ENCODE results near the gene CWC27.

The CWC27 gene

DNA sequence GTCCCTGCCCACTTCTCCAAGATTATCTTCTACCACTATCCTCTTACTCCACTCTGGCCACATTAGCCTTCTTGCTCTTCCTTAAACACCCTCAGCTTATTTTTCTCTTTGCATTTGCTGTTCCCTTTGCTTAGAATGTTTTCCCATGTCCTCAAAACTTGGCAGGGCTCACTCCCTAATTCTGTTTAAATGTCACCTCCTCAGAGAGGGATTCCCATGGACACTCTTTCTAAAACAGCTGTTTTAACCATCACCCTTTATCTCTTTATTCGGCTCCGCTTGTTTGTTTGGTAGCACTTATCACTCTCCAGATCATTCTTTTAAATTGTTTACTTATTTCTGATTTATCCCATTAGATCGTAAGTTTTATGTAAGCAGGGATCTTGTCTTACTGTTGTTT lies 278.5 kb downstream of the CWC27 start:
- DNase-seq = no peak

DNA sequence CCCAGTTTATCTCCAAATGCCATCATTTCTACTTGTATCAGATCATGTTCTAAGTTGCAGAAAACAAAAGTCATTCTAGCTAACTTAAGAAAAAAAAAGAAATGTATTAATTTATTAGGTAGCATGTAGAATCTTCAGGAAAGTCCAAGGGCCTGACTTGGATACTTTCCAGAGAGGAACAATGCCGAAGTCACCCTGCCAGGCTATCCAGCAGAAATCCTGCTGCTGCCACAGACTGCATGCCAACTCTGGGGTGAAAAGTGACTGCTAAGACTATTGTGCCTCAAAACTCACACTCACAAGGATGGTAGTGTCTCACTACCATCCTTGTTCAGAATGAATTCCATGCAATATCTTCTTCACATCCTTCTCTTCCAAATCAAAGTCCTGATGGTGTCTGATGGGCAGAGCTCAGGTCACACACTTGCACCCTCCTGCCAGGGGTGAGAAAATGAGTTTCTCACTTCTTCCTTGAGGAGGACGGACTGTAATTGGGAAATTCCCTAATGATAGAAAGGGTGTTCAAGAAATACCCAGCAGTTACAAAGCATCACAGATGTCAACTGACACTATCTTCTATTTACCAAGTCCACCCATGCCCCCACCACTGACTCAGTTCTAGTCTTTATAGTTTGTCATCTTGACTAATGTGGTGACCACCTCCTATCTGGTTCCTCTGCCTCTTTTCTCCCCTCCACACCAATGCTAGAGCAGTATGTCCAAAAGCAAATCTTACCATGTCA lies 279.4 kb downstream of the CWC27 start:
- DNase-seq = no peak

DNA sequence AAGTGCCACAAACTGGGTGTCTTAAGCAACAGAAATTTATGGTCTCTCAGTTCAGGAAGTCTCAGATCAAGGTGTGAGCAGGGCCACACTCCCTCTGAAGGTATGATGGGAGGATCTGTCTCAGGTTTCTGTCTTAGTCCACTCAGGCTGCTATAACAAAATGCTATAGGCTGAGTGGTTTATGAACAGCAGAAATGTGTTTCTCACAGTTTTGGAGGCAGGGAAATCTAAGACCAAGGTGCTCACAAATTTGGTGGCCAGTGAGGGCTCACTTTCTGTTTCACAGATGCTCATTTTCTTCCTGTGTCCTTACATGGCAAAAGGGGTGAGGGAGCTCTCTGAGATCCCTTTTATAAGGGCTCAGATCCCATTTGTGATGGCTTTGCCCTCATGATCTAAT lies 281.4 kb downstream of the CWC27 start:
- DNase-seq = no peak

DNA sequence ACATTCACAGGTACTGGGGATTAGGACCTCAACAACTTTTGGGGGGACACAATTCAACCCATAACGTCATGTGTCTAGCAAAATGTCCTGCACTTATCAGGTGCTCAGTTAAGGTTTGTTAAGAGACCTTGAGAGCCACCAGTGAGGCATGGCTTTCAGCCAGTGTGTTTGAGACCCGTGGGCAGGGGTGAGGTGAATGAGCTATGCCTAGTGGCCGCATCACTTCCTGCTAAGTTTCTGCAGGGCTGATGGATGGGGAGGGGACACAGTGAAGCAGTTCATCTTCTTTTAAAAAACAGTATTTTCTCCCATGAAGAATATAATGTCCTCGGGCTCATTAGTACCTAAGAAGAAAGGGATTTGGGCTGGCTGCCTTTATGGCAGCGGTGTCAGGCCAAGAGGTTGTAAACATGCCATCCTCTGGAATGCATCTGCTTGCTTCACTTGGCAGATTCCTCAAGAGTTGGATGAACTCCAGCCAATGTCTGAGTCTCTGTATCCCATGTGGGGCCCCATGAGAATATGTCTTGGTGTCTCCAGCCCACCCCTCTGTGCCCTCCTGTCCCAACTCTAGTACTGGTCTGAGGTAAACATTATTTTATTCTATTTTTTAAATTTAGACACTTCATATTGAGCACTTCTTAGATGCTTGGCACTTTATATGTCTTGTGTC lies 282.2 kb downstream of the CWC27 start:
- DNase-seq = no peak

DNA sequence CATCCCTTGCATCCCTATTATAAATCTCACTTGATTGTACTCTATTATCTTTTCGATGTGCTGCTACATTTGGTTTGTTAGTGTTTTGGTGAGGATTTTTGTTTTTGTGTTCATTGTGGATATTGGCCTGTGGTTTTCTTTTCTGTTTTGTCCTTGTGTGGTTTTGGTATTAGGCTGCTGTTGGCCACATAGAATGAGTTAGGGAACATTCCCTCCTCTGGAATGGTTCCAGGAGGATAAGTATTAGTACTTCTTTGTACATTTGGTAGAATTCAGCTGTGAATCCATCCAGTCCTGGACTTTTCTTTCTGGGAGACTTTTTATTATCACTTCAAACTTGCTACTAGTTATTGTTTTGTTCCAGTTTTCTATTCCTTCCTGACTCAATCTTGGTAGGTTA lies 287.2 kb downstream of the CWC27 start:
- no peak for DNase-seq

DNA sequence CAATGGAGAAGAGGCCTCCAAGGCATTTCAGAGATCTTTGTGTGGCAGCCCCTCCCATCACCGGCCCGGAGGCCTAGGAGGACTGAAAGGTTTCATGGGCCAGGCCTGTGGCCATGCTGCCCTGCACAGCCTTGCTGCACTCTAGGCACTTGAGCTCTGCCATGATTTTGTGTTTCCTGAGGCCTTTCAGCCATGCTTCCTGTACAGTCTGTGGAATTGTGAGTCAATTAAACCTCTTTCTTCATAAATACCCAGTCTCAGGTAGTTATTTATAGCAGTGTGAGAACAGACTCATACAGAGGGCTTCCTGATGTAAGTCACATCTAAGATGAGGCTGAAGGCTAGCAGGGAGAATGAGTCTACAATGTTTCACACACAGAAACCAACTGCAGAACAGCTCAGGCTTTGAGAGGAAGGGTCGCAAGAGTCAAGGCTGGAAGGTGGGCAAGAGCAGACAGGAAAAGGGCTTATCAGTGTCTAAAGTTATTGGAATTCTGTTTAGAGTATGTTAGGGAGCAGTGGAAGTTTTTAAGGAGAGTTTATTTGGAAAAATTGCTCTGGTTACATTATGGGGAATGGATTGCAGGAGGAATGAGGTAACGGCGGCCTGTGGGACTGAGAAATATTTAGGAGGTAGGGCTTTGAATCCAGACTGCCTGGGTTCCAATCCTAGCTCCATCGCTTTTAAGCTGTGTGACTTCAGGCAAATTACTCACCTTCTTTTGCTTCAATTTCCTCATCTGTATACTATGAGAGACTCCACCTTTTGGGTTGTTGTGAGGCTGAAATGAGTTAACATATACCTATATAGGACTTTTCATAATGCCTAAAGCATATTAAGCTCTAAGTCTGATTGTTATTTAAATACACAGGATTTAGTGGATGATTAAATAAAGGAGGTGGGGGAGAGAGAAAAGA lies 291.2 kb downstream of the CWC27 start:
- no peak for DNase-seq

DNA sequence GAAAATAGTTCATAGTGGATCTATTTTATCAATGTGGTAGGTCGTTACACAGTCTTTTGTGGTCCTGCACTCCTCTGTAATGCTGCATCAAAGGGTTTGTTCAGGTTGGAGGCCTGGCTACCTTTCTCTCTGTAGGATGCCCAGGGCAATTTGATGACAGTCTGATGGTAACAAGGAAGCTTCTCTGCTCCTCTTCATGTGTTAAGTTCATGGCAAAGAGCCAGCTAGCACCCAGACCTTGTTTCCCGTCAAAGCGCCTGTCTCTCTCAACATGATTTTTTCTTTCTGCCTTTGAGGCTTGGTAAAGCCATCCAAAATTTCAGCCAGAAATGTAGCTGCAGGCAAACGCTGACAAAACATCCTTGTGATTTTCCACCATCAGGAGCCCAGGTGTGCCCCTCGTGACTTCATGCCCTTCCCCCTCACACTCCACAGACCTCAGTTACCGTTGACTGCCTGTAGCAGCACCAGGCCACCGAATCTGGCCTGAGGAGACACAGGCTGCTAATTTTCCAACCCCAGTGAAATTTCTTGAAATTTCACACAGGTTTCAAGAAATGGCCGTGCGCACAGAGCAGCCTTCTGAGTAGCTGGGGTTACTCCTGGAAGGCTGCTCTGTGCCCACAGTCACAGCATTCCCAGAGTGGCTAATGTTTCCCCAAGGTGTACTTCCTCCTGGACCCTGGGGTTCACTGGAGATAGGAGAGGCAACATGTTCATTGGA lies 292.7 kb downstream of the CWC27 start:
- no peak for DNase-seq

DNA sequence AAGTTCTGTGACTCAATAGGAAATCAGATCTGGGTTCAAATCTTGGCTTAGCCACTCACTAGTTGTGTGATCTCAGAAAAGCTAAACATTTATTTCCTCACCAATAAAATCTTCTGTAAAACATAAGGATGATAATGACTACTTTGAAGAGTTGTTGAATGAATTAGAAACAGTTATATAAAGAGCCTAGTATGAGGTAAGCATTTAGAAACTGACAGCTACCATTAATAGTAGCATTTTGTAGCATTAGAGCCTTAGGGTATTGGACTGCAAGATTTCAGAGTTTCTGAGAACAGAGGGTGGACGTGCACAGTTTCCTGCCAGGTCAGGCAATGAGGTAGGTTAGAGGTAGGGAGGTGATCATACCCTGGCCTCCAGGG lies 293.2 kb downstream of the CWC27 start:
- no peak for DNase-seq

DNA sequence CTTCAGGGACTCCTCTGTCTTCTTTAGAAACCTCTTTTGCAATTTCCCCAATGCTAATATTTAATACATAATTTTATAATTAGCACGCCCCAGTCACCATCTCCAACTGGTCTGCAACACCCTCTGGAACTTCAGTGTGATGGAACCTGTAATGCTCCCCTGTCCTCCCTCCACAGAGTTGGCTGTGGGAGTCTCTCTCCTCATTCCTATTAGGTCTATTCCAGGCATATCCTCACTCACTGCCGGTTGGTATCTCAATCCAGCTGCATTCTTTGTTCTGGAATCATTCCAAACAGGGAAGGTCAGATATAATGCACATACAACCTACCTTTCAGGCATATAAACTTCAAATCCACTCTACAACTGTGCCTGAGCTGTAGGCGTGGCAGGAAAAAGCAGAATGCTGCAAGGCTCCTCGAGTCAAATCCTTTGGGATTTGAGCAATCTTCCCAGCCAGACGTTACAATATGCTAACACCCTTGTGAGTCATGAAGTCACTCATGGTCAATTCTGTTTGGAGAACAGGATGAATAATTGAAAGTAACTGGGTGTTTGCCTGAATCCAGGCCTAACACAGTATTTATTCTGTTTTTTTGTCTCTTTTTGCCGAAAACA lies 293.8 kb downstream of the CWC27 start:
- DNase-seq = no peak

DNA sequence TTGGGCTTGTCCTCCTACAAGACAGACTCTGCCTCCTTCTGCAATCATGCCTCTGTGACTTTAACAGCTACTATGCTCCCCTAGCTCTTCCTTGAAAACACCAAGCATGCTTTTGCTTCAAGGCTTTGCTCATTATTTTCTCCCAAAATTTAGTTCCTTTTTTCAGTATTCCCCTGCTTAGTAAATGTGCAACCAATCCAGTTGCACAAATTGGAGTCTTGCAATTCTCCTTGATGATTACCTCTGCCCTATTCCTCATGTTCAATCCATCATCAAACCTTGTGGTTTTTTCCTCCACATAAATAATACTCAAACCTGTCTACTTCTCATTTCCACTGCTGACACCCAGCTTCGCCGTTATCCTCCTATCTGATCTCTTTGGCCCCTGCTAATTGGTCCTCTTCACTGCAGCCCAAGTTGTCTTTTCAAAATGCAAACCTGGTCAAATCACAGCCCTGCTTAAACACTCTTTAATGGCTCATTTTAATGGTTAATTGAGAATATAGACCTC lies 296.3 kb downstream of the CWC27 start:
- no peak for DNase-seq

DNA sequence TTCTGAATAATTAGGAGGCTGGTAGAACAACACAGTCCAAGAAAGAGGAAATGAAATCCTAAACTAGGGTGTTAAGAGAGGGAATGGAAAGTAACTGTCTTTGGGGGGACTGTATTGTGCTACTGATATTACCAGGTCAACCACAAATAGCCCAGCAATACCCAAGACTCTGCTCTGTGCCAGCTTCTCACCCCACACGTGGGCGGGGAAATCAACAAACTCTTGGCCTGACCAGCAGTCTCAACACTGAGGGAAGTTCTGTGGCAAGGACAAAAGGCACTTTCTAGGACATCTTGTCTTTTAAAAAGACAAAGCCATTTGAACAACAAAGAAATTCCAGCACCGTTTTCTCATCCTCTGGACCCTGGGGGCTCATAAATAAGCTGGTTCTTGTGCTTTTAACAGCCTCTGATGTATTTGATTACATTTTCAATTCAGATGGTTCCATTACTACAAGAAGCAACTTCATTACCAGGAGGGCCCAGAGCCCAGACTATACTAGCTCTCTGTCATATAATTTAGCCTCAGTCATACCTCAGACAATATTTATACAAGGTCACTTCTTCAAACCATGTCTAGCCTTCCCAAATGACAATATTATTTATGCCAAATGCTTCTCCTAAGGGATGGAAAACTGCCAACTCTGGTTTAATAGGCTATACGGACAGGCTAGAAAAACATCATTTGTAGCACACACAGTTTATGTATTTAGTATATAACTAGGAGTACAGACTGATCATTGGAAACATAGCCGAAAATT lies 297.8 kb downstream of the CWC27 start:
- DNase-seq = no peak

DNA sequence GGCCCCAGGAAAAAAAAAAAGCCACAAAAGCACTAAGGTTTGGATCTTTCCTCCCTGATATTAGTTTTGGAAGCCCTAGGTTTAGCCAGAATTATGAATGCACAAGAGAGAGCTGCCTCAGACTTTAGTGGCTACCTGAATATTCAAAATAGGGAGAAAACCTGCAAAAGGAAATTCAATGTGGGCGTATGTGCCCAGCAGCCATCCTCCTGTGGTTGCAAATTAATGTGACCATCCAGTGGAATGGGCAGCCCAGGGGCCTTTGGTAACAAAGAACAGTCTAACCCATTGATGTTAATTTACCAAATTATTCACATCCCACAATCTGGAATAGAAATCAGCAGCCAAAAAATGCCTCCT lies 298.4 kb downstream of the CWC27 start:
- DNase-seq = no peak

Measured in stimulated activated CD4-positive, alpha-beta T cell treated with anti-CD3 and anti-CD28 coated beads, Interleukin-4, amount 100 ng/mL, for 1 hour (primary cell).